DMS 273 treated with DMSO at 0.1 percent for 48 hours (cell line): ENCODE measurements around the gene GPR50.
A peak's percentile ranks its signal among the peaks of the same experiment; 100 is the strongest.

Experiments used
- DNase-seq: peaks from one replicate; lab custom pipeline; 2025; lab: John Stamatoyannopoulos, UW

Gene GPR50

GRCh38 chrX:151176231-151176750 is at the start of gene GPR50:
TSS of gene GPR50 (plus strand) at chrX:151176584. CDS start at chrX:151176722, 138 bp downstream.
- DNase-seq = no peak

DNA sequence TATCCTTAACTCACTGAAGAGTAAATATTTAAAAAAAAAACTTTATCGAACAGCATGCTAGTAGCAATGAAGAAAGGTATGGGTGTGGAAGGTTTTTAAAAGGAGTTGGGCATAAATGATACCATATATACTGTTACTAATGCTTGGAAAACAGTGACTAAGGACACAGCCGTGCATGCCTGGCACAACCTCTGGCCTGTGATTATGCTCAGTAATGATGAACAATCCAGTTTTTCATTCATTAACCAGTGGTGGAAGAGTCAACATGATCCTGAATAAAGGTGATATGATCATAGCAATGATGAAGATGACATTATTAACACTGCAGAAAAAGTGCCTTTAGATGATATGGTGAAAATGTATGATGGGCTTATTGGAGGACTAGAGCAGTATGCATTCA is 43.9 kb upstream of the GPR50 start:
- DNase-seq = no peak

GRCh38 chrX:151151665-151152267 is 24.6 kb upstream of the GPR50 start:
- peak; percentile 6 for DNase-seq

GRCh38 chrX:151153086-151153485 is 23.3 kb upstream of the GPR50 start:
- no peak for DNase-seq

DNA sequence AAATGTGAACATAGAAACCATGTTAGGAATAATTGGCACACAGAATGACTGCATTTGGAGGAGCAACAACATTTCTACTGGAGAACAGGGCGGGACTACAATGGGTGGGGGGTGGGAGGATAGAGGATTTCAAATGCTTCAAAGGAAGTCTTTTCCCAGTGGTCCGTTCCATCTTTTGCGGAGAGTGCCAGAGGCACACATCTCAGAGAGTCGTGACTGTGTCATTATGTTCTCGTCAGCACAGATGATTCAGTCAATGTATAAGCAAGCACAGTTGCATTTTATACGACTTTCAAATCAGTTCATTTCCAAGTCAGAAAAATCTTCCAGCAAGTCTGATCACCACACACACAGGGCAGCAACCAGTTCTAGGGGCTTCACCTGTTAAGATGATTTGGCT is 22.7 kb upstream of the GPR50 start:
- DNase-seq = no peak

GRCh38 chrX:151155234-151155633 is 21.1 kb upstream of the GPR50 start:
- no peak for DNase-seq

DNA sequence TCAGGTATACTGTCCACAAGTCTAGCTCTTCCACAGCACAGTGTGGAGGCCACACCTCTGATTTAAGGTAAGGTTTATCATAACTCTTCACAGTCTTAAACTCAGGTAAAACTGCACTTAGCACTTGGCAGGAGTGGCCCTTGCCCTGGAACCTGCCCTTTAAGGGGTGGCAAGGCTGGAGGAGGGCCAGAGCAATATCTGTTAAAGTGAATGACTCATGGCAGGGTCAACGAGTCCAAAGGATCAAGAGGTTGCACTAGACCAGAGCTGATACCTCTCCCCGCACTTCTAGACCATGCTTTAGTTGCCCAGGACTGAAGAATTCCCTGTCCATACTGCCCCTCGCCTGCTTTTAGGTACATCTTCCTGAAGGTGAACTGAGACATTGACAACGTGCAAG is 14.7 kb upstream of the GPR50 start:
- no peak for DNase-seq

DNA sequence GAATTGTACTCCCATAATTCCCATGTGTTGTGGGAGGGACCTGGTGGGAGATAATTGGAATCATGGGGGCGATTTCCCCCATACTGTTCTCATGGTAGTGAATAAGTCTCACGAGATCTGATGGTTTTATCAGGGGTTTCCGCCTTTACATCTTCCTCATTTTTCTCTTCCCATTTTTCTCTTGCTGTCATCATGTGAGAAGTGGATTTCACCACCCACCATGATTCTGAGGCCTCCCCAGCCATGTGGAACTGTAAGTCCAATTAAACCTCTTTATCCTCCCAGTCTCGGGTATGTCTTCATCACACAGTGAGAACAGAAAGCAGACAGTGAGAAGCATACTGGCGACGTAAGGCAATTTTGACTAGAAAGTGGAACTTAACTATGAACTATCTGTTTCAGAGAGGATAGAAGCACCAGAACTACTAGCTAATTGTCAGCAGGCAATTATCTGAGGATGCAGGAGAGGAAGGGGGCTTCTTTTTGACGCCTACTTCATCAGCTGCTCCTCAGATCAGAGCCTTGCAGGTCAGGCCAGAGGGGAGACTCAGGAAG is 8.5 kb upstream of the GPR50 start:
- DNase-seq = no peak

DNA sequence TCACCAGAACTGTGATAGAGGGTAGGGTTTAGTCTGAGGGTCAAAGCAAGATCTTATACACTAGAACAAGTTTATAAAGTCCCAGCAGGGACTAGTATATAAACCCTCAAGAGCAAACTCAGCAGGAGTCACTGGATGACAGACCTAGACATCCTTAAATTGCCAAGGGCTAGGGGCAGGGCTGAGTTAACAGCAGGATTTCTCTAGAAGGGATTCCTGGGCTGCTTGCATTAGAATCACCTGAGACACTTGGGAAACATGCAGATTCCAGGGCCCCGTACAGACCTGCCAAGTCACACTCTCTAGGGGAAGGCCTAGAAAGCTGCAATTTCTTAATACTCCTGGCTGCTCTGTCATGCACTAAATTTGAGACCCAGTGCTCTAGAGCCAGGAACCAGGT is 6.6 kb upstream of the GPR50 start:
- DNase-seq = no peak

DNA sequence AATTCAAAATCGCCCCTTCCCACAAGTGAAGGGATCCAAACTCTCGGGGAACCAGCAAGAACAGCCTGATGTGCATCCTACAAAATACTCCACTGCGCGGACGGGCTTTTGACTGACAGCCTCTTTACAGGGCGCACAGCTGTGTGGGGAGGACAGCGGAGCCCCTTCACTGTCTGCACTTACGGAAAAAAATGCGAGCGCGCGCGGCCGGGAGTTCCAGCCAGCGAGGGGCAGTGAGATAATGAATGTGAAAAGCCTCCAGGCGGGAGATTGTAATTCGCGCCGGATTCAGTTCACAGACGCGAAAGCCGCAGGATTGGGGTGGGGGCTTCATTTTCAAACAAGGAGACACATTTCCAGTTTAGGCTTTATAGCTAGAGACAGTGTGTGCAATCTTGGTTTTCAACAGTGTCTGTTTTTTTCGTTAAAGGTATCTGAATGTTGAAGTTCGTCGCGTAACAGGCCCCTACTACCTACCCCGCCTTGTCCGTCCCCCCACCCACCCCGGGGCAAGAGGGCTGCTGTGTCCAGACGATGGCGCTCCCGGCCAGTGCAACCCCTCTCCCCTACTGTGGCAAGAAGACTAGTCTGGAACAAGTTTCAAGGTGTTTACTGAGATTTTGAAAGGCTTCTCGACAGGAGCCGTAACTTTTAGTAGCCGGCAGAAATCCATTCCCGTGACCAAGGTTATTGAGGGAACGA is 1.7 kb upstream of the GPR50 start:
- no peak for DNase-seq

- no peak for DNase-seq
These were observed 911 bp upstream of the GPR50 start for GRCh38 chrX:151175283-151176062.

- no peak for DNase-seq
These were observed 1.0 kb downstream of the GPR50 start for GRCh38 chrX:151177141-151178027.

DNA sequence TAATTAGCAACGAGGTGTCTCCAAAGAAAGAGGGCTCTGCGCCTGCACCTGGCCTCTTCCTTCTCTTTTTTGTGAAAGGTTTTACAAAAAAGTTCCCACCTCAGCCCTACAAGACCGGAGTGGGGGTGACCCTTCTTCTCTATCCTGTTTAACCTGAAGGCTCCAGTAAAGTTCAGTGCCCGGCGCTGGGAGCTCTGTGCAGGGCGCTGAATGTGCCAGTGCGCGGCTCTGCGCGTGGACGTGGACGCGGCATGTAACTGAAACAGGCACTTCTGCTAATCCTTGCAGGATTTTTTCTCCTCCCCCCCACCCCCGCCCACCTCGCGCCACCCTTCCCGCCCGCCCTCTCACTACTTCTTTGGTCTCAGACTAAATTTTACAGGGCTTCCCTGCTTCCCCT is 2.4 kb downstream of the GPR50 start:
- DNase-seq = no peak

GRCh38 chrX:151180400-151180799 is 4.0 kb downstream of the GPR50 start:
- DNase-seq = no peak

DNA sequence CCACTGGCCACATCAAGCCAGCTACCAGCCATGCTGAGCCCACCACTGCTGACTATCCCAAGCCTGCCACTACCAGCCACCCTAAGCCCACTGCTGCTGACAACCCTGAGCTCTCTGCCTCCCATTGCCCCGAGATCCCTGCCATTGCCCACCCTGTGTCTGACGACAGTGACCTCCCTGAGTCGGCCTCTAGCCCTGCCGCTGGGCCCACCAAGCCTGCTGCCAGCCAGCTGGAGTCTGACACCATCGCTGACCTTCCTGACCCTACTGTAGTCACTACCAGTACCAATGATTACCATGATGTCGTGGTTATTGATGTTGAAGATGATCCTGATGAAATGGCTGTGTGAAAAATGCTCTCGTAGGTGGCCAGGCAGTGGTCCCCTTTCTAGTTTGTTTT is 4.7 kb downstream of the GPR50 start:
- no peak for DNase-seq

DNA sequence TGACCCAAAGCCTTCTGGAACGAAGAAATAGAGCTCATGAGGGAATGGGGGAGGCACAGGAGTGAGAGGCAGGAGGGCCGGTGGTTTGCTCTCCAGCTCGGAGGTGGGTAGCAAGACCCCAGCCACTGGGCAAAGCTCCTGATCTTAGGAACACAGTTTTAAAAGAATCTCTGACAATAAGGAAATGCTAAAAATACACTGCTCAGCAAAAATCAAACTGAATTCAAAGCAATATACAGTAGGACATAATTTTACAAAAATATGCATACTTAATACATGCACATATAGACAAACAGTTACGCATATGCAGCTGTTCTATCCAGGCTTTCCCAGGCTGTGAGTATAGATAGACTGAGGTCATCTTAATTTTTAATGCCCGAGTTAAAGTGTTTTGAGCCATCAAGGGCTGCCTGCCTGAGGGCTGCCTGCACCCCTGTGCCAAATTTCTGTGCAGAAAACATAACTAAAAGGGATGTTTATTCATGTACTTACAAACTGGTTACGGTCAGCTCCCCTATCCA is 6.9 kb downstream of the GPR50 start:
- DNase-seq = no peak

DNA sequence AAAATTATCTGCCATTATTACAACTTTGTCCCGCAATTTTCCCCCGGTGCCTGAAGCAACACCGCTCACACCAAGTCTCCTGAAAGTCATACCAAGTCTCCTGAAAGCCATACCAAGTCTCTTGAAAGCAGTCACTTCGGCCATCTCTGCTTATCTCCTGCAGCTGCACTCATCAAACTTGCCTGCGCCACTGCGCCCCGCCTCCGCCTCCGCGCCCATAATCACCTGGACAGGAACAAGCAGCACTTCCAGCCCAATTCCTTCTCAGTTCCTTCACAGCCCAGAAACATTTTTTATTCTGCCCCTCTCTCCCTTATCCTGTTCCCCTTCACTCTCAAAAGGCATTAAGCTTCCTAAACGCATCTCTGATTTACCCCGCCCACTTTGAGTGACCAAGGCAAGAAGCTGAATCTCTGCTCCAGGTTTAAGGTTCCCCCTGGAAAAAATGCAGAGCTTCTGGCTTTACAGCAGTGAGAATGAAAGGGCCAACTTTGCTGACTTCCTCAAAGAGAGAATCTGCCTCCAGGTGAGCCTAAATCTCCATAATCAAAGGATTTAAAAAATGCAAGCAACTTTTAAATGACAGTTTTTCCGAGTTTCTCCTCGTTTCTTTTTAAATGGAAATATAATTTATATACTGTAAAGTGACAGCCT is 7.7 kb downstream of the GPR50 start:
- no peak for DNase-seq

DNA sequence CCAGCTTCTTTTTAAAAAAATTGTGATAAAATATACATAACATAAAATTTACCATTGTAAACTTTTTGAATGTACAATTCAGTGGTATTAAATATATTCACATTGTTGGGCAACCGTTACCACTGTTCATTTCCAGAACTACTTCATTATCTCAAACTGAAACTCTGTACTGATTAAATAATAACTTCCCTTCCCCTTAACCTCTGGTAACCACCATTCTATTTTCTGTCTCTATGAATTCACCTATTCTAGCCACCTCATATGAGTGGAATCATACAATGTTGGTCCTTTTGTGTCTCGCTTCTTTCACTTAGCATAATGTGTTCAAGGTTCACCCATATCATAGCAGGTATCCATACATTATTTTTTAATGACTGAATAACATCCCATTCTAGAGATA is 8.3 kb downstream of the GPR50 start:
- no peak for DNase-seq

- DNase-seq = no peak
These were observed 30.5 kb downstream of the GPR50 start for GRCh38 chrX:151206871-151207270.

DNA sequence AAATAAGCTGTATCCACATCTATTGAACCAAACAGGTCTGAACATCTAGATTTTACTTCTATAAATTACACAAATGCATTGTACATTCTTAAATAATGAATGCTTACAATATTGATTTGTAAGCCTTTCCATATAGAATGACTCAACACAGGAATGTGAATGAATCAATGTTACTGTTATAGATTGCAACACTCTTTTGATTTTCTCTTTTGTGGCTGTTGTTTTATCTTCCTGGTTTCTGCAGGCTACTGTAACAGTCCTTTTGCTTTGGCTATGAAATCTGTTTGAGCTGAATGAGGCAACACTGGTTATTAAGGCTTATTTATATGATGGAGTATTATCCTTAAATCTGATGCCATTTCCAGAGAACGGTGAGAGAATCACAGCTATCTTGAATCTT is 49.5 kb downstream of the GPR50 start:
- no peak for DNase-seq

- no peak for DNase-seq
These were observed 50.6 kb downstream of the GPR50 start for GRCh38 chrX:151226941-151227340.
